HG03565 (cell line): ENCODE measurements around the gene GTF2F2.

Experiments used
- ATAC-seq: cut with Tn5 transposase; IDR thresholded peaks from one replicate; pipeline ENCODE4 v1.9.1; 2021; ENCODE audit warnings: mild to moderate bottlenecking, moderate library complexity; ENCODE audit not compliant: unreplicated experiment

GTF2F2 gene

DNA sequence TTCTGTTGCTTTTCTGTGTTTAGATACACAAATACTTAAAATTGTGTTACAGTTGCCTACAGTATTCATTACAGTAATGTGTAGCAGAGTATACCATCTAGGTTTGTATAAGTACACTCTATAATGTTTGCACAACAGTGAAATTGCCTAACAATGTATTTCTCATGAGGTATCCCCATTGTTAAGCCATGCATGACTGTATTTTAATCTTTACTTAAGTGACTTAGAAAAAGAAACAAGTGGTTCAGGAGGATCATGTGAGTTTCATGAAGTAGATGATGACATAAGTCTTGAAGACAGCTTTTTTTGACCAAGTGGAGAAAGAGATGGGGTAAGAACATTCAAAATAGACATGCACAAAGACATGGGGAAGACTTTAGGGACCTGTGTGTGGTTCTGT is 88.9 kb downstream of the GTF2F2 start:
- no peak for ATAC-seq

DNA sequence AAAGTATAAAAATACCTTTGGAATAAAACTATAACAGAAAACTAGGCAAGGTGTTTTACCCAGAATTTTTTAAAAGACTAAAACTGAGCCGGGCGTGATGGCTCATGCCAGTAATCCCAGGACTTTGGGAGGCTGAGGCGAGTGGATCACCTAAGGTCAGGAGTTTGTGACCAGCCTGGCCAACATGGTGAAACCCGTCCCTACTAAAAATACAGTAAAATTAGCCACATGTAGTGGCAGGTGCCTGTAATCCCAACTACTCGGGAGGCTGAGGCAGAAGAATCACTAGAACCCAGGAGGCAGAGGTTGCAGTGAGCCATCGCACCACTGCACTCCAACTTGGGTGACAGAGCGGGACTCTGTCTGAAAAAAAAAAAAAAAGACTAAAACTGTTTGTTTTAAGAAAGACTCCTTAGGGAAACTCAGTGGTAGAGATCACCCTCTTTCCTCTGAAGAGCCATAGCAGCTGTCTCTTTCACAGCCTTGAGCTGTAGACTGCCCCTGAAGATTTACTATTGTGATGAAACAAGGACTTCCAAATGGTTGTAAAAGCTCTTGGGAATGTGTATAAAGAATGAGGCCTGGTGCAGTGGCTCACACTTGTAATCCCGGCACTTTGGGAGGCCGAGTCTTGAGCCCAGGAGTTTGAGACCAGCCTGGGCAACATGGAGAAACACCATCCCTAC is 95.2 kb downstream of the GTF2F2 start:
- ATAC-seq: no peak

DNA sequence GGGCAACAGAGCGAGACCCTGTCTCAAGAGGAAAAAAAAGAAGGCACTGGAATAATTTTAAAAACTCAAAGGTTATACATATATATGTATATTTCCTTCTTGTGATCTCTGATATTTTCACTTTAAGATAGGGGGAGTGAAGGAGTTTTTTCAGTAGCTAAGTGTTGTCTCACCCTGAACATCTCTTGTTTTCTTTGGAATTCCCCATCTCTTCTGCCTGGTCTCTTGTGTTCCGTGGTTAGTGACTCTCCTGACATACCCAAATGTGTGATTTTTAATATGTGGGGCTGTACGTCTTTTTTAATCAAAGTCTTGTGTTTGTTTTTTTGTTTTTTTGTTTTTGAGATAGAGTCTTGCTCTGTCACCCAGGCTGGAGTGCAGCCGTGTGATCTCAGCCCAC is 95.9 kb downstream of the GTF2F2 start:
- ATAC-seq: no peak

DNA sequence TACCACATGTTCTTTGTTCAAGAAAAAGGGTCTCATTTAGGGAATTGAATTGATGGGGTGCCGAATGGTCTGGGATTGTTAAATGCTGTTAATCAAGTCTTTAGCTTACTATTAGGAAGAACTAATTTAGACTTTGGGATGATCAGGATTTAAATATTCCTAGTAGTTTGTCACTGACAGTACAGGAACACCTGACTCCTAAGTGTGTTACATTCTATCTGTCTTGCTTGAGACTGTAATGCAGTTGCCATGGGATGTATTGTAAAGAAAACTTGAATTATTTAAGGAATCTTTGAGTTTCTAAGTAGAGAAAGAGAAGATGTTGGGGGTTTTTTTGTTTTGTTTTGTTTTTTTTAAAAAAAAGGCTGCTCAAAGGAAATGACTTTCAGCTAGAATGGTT is 98.4 kb downstream of the GTF2F2 start:
- no peak for ATAC-seq

DNA sequence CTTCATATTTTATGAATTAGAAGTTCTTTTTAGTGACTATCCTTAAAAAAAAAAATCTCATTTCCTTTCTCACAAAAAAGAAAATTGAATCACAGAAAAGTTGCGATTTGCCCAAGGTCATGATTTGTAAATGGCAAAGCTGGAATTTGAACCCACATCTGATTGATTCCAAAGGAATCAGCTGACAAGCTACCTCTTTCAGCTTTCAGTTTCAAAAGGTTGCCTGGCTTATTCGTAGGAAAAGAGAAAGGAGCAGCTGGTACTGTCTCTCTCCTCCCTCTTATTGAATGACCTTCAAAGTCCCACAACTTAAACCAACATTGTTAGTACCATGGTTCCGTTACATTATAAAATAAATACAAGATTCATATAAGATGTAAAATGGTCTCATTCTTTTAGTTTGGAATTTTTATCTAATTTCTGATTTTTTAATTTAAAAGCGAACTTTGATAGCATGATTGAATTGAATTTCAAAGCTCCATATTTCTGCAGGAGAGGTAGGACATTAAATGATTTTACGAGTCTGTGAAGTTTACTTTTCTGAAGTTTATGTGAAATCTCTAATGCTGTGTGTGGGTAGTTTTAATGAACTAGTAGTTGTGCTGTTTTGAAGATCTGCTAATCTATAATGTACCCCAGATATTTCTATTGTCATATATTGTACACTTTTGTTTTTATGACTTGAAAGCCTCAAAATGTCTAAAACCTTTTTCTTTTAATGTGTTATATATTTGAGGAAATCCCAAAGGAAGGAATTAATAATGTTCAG is 99.0 kb downstream of the GTF2F2 start:
- ATAC-seq: no peak

DNA sequence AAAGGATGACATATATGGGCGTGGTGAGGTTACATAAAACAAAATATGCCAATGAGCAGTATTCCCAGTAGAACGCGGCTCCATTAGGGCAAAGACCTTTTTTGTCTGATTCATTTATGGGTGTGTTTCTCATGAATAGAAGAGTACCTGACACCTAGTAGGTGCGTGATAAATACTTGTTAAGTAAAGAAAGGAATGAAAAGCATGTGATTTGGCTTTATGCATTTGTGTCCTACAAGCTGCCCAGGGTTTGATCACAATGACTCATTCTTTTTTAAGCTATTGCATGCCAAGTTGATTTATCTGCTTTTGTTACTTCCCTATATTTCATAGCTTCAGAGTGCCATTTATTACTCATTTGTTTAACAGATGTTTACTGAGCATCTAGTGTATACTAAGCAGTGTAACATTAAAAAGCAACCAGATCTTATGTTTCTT is 99.6 kb downstream of the GTF2F2 start:
- ATAC-seq: no peak

DNA sequence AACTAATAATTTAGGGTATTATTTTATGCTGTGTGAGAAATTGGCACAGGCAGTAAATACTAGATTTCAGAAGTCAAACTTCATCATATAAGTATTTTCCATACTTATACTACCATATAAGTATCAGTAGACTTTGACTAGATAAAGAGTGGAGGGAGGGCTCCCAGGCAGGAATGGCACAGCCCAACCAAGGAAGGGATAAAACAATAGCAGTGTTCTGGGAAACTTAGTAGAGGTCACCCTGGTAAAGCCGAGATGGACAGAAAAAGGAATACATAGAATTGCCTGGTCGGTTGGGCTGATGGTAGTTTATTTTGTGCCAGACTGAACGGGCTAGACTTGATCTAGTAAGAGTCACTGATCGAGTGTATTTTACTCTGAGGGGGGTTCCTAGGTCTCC is 100.1 kb downstream of the GTF2F2 start:
- no peak for ATAC-seq

DNA sequence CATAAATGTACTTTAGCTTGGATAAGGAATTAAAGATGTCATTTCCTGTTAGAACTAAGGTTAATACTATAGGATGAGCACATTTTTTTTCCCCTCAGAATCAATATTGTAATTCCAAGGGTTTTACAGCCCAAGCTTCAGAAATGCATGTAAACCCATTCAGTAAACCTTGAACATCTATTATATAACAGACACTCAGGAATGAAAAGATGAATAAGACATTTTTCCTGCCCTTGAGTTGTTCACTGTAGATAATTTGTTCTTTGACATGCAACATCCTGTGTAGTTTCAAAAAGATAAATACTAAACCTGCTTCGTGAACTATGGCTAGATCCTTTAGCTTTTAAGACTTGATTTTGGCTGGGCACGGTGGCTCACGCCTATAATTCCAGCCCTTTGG is 102.2 kb downstream of the GTF2F2 start:
- ATAC-seq: no peak

DNA sequence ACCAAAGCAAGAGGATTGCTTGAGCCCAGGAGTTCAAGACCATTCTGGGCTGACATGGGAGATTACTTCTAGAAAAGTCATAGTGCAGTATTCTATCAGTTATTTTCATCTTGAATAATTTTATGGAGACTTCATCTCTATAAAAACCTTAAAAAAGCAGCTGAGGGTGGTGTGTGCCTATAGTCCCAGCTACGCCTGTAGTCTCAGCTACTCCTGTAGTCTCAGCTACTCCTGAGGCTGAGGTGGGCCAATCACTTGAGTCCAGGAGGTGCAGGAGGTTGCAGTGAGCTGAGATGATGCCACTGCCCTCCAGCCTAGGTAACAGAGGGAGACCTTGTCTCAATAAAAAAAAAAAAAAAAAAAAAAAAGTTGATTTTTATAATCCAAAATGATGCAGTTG is 102.6 kb downstream of the GTF2F2 start:
- no peak for ATAC-seq

DNA sequence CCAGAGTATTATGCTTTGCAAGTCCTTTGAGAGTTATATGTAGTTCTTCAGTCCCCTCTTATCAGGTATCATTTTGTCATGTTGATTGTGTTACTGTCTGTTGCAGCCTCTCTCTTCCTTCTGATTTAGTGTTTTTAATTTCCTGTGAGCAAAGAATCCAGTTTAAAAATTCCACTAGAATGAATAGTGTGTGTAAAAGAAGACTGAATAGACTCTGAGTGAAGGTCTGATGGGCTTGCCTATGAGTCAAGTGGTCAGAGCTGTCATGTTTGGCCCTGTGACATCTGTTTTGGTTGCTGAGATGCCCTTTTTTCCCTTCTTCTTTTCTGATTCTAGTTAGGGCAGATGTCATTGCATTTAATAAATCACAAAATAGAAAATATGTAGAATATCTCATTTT is 103.9 kb downstream of the GTF2F2 start:
- no peak for ATAC-seq

DNA sequence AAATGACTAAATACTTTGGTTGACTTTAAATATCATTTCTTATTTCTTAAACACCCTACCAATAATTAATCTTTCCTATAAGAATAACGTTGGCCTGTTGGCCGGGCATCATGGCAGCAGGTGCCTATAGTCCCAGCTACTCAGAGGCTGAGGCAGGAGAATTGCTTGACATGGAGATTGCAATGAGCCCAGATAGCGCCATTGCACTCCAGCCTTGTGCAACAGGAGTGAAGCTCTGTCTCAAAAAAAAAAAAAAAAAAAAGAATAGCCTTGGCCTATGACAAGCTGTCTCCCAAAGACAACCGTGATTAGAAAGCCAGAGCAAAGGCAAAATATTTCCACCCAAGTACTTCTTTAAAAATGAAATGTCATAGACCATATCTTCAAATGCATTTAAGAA is 105.1 kb downstream of the GTF2F2 start:
- ATAC-seq: no peak

DNA sequence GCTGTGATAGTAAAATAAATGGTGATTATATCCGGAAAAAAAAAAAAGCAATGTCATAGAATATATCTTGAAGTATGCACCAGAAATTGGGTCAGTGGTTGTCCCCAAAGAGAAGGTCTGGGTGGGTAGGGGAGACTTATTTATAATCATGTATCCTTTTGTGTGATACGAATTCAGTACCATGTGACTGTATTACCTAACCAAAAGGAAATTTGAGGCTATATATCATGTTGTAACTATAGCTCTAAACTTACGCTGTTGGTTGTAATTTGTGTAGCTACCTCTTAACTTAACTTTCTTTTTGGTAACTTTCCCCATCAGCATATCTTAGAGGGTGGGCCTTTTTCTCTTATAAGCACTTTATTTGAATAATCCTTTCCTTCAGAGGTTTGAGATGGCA is 105.7 kb downstream of the GTF2F2 start:
- no peak for ATAC-seq

DNA sequence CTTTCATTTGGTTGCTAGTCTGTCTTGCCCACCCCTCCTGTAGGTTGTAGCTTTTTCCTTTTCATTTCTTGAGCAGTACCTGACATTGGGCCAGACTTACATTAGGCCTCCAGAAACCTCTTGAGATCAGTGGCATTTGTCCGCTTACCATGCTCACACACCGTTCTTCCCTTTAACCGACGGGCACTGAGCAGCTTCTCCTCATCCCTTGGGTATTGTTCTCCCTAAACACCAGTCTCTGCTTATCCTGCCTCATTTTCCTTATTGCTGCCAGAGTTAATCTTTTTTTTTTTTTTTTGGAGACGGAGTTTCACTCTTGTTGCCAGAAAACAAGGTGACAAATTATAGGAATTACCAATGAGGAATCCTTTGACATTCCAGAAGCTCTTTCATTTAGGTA is 107.7 kb downstream of the GTF2F2 start:
- ATAC-seq: no peak

DNA sequence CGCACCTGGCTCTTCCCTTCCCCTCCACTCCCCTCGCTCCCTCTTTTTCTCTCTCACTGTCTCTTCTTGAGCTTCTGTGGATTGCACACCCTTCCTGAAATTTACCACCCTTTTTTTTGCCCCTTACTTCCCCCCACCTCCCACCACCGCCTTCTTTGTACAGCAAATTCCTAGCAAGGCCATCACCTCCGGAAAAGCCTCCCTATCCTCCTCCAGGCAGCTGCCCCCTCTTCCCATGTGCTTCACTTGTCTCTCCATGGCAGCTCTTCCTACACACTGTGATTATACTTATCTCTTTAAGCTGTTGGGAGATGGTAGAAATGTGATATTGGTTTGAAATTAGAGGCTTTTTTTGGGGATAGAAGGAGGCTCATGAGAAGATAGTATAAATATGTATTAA is 108.9 kb downstream of the GTF2F2 start:
- ATAC-seq: no peak

DNA sequence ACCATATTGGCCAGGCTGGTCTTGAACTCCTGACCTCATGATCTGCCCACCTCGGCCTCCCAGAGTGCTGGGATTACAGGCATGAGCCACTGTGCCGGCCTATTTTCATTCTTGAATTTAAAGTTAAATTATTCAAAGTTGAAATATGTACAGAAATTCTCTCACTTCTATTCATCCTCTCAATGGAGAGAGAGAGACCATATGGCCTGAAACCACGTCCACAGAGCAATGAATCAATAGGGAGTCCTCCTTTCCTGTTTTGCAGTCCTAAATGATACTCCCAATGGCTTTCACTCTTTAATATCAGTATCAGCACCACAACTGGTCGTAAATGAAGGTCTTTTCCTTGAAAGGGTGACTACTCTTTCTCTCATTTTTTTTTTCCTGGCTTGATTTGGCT is 111.0 kb downstream of the GTF2F2 start:
- no peak for ATAC-seq

DNA sequence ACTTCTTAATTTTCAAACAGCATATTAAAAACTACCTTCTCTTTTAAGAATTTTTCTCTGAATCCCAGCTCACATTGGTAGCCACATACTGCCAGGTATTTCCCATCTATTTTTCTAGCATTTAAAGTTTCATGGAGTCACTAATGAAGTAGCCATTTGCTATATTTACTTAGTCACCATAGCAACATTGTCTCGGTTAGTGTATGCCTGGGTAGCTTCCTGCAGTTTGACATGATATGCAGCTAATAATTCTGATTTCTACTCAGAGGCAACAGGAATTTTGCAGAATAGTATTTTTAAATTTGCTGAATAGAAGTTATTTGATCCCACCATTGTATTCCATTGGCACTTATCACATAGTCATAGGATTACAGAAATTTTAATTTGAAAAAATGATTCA is 111.4 kb downstream of the GTF2F2 start:
- ATAC-seq: no peak

DNA sequence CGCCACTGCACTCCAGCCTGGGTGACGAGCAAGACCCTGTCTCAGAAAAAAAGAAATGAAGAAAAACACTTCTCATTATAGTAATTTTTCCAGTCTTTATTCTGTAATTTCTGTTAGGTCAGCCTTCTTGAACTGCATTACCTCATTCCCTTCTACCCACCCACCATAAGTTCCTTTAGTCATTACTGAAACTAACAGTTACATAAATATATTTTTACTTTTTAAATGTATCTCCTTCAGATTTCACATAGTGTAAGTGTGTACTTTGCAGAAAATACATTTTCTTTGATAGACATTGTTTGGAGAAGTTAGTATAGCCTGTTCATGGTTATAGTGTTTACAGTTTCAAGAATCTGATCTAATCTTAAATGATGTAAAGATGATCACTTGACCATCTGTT is 112.3 kb downstream of the GTF2F2 start:
- no peak for ATAC-seq

DNA sequence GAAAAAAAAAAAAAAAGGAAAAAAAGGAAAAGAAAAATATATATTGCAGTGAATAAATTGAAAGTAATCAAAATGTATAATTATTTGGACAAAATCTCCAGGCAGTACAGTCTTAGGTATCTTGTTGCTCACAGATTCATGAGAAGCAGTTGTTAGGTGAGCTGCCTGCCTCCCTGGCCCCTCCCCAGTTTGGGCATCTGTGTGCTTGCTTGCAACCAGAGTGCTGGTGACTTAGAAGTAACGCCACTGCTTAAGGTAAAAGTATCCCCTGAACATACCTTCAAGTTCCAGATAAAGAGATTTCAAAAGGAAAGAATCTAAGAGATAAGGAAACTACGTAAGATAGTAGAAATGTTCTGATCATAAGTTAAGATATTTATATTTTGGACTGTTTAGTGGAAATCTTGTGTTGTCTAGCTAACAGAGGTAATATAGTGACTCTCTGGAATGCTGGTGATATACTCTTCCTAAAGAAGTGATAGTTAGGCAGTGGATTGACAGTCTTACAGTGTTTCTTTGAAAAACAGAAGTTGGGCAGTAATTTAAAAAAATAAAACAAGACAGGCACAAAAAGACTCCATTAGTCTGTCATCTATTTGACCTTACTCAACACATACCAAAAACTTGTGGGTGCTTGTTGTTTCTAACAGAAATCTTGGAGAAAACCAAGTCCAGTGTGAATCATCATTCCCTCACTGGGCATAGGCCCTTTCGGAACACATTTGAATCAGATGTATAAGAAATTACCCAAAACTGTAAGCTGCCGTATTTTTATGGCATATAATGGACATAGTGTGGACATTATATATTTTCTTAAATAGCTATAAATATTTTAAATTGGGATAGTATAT is 118.9 kb downstream of the GTF2F2 start:
- ATAC-seq: no peak

DNA sequence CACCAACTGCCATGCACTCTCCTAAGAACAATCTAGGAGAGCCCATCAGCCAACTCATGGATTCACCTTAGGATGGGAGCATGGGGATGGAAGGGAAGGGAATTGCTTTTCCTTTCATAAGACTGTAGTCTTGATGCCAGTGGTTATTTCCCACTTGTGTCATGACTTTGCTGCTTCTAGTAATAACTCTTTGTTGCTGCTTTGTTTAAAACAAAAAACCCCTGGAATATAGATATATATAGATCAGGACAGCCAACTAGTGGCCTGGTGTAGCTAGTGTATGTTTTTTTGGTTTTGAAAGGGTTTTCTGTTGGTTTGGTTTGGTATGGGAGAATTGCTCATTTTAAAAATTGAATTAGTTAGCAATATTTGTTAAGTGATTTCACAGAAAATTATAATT is 119.8 kb downstream of the GTF2F2 start:
- ATAC-seq: no peak

DNA sequence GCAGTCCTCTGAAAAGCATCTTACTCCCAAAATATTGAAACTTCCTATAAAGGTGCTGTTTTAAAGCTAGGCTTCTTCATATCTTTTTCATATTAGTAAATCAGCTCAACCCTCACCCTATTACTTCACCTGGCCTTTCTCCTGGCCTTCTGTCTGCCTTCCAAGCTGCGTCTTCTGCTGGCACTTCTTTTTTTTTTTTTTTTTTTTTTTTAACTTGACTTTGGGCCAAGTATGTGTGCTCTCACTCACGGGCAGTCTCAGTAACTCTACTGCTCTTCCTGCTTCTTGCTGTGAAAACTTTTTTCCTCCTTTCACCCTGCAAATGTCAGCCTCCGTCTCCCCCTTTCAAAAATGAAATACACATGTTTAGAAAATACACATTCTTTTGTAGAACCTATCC is 121.8 kb downstream of the GTF2F2 start:
- no peak for ATAC-seq

DNA sequence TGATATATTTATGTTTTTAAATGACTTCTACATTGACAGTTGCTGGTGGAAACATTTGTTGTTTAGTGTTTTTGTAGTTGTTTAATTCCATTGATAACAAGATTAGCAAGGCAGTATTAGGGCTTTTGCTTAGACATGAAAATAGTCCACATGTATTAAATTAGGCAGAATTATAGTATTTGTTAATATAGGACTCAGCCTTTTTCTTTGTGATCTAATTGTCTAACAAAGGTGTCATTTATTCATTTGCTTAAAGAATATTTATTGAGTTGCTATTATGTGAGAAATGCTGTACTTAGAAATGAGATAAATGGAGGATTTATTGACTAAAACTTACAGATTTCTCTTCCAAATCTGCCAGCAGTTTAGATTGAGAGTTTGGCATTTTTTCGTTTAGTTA is 122.2 kb downstream of the GTF2F2 start:
- ATAC-seq: no peak

DNA sequence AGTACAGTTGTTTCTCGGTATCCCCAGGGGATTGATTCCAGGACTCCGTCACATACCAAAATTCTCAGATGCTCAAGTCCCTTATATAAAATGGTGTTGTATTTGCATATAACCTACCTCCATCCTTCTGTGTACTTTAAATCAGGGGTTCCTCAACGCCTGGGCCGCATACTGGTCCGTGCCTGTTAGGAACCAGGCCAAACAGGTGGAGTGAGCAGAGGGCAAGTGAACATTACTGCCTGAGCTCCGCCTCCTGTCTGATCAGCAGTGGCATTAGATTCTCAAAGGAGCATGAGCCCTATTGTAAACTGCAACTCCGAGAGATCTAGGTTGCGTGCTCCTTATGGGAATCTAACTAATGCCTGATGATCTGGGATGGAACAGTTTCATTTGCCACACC is 122.8 kb downstream of the GTF2F2 start:
- no peak for ATAC-seq
